Activated CD8-positive, alpha-beta memory T cell treated with anti-CD3 and anti-CD28 coated beads, Interleukin-2, amount 10 ng/mL, durations not matched to agents 7 days and 5 days (primary cell): ENCODE data around the gene SLC11A1. TPM values are rescaled to one million over a fixed set of nuclear protein-coding genes. Genes with fewer than 3 reads are reported as not detected.
A peak's percentile ranks its signal among the peaks of the same experiment; 100 is the strongest.

ENCODE experiments used
- ATAC-seq: fragments of 150-1000 bp; cut with Tn5 transposase; one replicate; pipeline ENCODE4 v1.10.0; 2021; ENCODE audit warnings: moderate library complexity
- CTCF ChIA-PET: fragments of 350-600 bp; sonication (Branson Sonifier 250); formaldehyde crosslinking; loops from one replicate; lab custom pipeline; 2021; ENCODE audit warnings: antibody characterized with exemption; lab: Charles Lee
- DNase-seq: peaks from one replicate; pipeline ENCODE4 v3.0.0-alpha.2; 2020
- H3K27ac Mint-ChIP-seq: one replicate; pipeline ENCODE4 v1.8.0; 2021; ENCODE audit warnings: mild to moderate bottlenecking, mixed read lengths
- H3K27me3 Mint-ChIP-seq: one replicate; pipeline ENCODE4 v1.8.0; 2021; ENCODE audit warnings: mixed read lengths
- H3K36me3 Mint-ChIP-seq: one replicate; pipeline ENCODE4 v1.8.0; 2021; ENCODE audit warnings: mild to moderate bottlenecking, mixed read lengths
- H3K4me1 Mint-ChIP-seq: one replicate; pipeline ENCODE4 v1.8.0; 2021; ENCODE audit warnings: mixed read lengths
- H3K4me3 Mint-ChIP-seq: one replicate; pipeline ENCODE4 v1.8.0; 2021; ENCODE audit warnings: mild to moderate bottlenecking, moderate library complexity, mixed read lengths
- H3K9me3 Mint-ChIP-seq: one replicate; pipeline ENCODE4 v1.8.0; 2022; ENCODE audit warnings: low read depth, mixed read lengths
- total RNA-seq, 2 experiments: library from RNA; stranded (reverse); gene quantifications; one replicate each; pipeline ENCODE4 v1.2.3, GENCODE V29; 2021

SLC11A1 gene
- total RNA-seq, 2 experiments from 2014 or later = 0.18 to 0.35 TPM

GRCh38 chr2:218398437-218399390 is 16.6 kb downstream of the SLC11A1 start:
- peak; percentile 87 for DNase-seq
- peak overlapping the region; percentile 94 for H3K27ac Mint-ChIP-seq
- peak; percentile 16 for ATAC-seq
- no peaks in the 10 kb centered on the region for H3K27me3 Mint-ChIP-seq
- CTCF ChIA-PET = interaction anchor here (3.6 kb wide), 1 partner anchor 113 kb away, joined by 32 read pairs; no protein-coding TSS in a partner anchor
- no peaks in the 10 kb centered on the region for H3K9me3 Mint-ChIP-seq
- peaks cover 54% of the 10 kb centered on the region for H3K4me1 Mint-ChIP-seq
- H3K36me3 Mint-ChIP-seq = peaks cover 11% of the 10 kb centered on the region
- H3K4me3 Mint-ChIP-seq = peak overlapping the region; percentile 87

GRCh38 chr2:218399391-218400166 is 17.5 kb downstream of the SLC11A1 start, which contains the start of gene CTDSP1:
CTDSP1 (plus strand) TSS chr2:218399868; CDS start chr2:218400091, 223 bp downstream.
- Mint-ChIP-seq H3K4me1 (peaks cover 54% of the 10 kb centered on the region), H3K27me3 (no peaks in the 10 kb centered on the region), H3K27ac (peak within 1 kb of the TSS; percentile 91), H3K4me3 (peak within 1 kb of the TSS; percentile 87), H3K9me3 (no peaks in the 10 kb centered on the region), H3K36me3 (peaks cover 18% of the 10 kb centered on the region)
- CTCF ChIA-PET = interaction anchor here (0.9 to 1.5 kb wide), 5 partner anchors 98 to 171 kb away, joined by 3 to 6 read pairs (median 3); no protein-coding TSS in a partner anchor
- DNase-seq (peak; percentile 97), ATAC-seq (peak; percentile 34)

DNA sequence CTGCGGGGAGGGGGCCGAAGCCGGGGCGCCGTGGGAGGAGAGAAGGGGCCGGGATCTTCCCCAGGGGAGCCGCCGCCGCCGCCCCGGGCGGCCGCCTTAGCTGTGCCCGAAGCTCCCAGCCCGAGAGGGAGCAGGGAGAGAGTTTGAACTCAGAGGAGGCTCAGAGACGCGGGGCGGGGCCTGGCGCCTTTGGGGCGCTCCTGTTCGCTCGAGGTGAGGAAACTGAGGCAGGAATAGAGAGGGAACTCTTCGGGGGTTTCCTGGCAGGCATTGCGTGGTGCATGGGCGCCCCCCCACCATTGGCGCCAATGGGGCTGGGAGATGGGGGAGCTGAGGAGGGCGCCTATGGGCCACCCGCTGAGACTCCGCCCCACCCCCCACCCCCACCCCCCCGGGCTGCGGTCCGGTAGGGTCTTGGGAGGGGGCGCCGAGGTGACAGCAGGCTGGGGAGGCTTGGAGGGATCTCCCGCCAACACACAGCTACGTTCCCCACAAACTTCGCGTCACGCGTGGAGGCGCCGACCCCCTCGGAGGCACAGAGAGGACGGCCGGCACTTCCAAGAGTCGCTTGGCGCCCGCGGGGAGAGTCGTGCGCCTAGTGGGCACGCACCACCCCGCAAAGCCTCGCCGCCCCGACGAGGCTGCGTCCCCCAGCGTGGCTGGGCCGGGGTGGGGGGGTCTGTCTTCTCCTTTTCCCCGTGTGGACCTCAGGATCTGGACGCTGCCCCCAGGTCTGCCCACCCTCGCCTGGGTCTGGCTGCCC is 18.3 kb downstream of the SLC11A1 start:
- Mint-ChIP-seq H3K9me3 (no peaks in the 10 kb centered on the region), H3K4me3 (peak overlapping the region; percentile 85), H3K36me3 (peaks cover 19% of the 10 kb centered on the region), H3K27me3 (no peaks in the 10 kb centered on the region), H3K4me1 (peaks cover 53% of the 10 kb centered on the region), H3K27ac (peak overlapping the region; percentile 87)
- CTCF ChIA-PET = interaction anchor here (0.9 to 1.5 kb wide), 5 partner anchors 99 to 170 kb away, joined by 3 to 6 read pairs (median 3); no protein-coding TSS in a partner anchor
- peak; percentile 64 for DNase-seq
- ATAC-seq = peak; percentile 1

DNA sequence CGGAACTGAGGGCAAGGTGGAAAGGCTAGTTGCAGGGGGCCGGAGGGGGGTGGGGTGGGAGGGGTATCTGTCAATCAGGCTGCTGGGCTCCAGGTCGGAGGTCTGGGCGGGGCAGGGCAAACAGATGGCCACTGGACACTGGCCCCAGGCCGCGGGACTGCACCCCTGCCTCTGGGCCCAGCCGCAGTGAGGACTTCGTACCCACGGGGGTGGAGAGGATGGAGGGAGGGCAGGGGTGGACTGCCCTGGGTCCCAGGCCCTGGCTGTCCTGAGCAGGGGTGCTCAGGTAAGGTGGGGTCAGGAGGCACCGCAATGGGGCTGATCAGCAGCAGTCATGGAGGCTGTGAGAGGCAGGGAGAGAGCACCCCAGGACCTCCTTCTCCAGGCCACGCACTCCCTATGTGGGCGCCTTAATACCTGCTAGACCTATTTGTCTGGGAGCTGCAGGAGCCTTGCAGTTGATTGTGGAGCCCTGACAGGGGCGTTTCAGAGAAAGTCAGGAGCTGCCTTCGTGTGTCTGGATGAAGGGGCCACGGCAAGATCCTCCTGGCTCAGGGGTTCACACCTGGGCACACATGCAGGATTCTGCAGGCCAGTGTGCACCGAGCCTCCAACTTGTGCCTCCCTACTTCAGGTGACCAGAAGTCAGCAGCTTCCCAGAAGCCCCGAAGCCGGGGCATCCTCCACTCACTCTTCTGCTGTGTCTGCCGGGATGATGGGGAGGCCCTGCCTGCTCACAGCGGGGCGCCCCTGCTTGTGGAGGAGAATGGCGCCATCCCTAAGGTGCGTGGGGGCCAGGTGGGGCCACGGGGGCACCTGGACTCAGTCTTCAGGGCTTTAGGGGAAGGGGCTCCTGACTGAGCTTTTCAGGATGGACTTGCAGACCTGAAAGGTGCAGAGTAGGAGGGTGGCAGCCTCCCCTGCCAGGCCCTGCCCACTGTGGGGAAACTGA is 19.1 kb downstream of the SLC11A1 start:
- Mint-ChIP-seq H3K36me3 (peaks cover 19% of the 10 kb centered on the region), H3K27ac (peak overlapping the region; percentile 64), H3K4me3 (peak overlapping the region; percentile 85), H3K9me3 (no peaks in the 10 kb centered on the region), H3K27me3 (no peaks in the 10 kb centered on the region), H3K4me1 (peaks cover 56% of the 10 kb centered on the region)
- ATAC-seq = no peak
- CTCF ChIA-PET = interaction anchor here (0.7 to 1.5 kb wide), 6 partner anchors 108 to 169 kb away, joined by 3 to 6 read pairs (median 4); no protein-coding TSS in a partner anchor
- no peak for DNase-seq

- ATAC-seq (no peak), DNase-seq (no peak)
- CTCF ChIA-PET = interaction anchor here (0.7 to 1.1 kb wide), 2 partner anchors 109 to 130 kb away, joined by 3 to 4 read pairs; no protein-coding TSS in a partner anchor
- Mint-ChIP-seq H3K9me3 (no peaks in the 10 kb centered on the region), H3K36me3 (peaks cover 19% of the 10 kb centered on the region), H3K27ac (peak overlapping the region; percentile 64), H3K27me3 (no peaks in the 10 kb centered on the region), H3K4me3 (peak overlapping the region; percentile 85), H3K4me1 (peaks cover 58% of the 10 kb centered on the region)
Observed at GRCh38 chr2:218401890-218402289, 19.8 kb downstream of the SLC11A1 start.

DNA sequence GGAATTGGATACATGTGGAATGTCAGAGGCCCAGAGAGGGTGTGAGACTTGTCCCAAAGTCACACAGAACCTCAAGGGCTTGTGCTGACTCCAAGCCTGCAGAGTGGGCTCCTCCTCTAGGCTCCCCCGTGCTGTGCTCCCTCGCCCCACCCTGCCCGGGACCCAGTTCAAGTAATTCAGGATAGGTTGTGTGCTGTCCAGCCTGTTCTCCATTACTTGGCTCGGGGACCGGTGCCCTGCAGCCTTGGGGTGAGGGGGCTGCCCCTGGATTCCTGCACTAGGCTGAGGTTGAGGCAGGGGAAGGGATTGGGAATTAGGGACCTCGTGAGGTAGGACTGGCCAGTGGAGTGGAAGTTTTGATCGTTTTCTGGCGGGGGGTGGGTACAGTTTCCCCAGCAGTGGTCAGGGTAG is 20.4 kb downstream of the SLC11A1 start:
- peak overlapping the region; percentile 32 for H3K4me3 Mint-ChIP-seq
- CTCF ChIA-PET = interaction anchor here (1.1 kb wide), 1 partner anchor 101 kb away, joined by 4 read pairs; no protein-coding TSS in a partner anchor
- peaks cover 19% of the 10 kb centered on the region for H3K36me3 Mint-ChIP-seq
- H3K4me1 Mint-ChIP-seq = peaks cover 58% of the 10 kb centered on the region
- DNase-seq = no peak
- no peaks in the 10 kb centered on the region for H3K27me3 Mint-ChIP-seq
- ATAC-seq = no peak
- no peaks in the 10 kb centered on the region for H3K9me3 Mint-ChIP-seq
- peak overlapping the region; percentile 14 for H3K27ac Mint-ChIP-seq

DNA sequence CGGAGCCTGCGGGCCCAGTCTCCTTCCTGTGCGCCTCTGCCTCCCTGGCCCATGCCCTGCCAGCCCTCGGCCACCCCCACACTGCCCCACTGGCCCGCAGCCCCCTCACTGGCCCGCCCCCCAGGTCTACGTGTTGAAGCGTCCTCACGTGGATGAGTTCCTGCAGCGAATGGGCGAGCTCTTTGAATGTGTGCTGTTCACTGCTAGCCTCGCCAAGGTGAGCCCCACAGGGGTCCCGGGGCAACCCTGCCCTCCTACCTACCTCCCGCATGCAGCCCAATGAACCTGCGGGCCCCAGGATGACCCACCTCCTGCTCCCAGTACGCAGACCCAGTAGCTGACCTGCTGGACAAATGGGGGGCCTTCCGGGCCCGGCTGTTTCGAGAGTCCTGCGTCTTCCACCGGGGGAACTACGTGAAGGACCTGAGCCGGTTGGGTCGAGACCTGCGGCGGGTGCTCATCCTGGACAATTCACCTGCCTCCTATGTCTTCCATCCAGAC is 20.9 kb downstream of the SLC11A1 start:
- no peak for ATAC-seq
- Mint-ChIP-seq H3K36me3 (peaks cover 19% of the 10 kb centered on the region), H3K27ac (no peak overlapping the region), H3K4me1 (peaks cover 58% of the 10 kb centered on the region), H3K9me3 (no peaks in the 10 kb centered on the region), H3K4me3 (no peak overlapping the region), H3K27me3 (no peaks in the 10 kb centered on the region)
- CTCF ChIA-PET = interaction anchor here (0.6 to 1.1 kb wide), 2 partner anchors 27 to 101 kb away, joined by 3 to 4 read pairs; no protein-coding TSS in a partner anchor
- DNase-seq = no peak

DNA sequence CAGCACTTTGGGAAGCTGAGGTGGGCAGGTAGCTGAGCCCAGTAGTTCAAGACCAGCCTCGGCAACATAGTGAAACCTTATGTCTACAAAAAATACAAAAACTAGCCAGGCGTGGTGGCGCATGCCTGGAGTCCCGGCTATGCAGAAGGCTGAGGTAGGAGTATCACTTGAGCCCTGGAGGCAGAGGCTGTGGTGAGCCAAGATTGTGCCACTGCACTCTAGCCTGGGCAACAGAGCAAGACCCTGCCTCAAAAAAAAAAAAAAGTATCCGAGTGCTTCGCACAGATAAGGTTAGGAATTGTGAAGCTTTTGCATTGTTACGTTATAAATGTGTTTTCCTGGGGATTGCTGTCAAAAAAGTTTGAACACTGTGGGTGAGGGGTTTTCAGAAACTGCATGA is 21.7 kb downstream of the SLC11A1 start:
- H3K9me3 Mint-ChIP-seq = no peaks in the 10 kb centered on the region
- DNase-seq = no peak
- no peak overlapping the region for H3K4me3 Mint-ChIP-seq
- peaks cover 19% of the 10 kb centered on the region for H3K36me3 Mint-ChIP-seq
- no peaks in the 10 kb centered on the region for H3K27me3 Mint-ChIP-seq
- H3K27ac Mint-ChIP-seq = peak overlapping the region; percentile 41
- ATAC-seq = no peak
- peaks cover 60% of the 10 kb centered on the region for H3K4me1 Mint-ChIP-seq
- CTCF ChIA-PET = interaction anchor here (0.9 to 1.7 kb wide), 2 partner anchors 113 to 132 kb away, joined by 3 to 5 read pairs; no protein-coding TSS in a partner anchor

DNA sequence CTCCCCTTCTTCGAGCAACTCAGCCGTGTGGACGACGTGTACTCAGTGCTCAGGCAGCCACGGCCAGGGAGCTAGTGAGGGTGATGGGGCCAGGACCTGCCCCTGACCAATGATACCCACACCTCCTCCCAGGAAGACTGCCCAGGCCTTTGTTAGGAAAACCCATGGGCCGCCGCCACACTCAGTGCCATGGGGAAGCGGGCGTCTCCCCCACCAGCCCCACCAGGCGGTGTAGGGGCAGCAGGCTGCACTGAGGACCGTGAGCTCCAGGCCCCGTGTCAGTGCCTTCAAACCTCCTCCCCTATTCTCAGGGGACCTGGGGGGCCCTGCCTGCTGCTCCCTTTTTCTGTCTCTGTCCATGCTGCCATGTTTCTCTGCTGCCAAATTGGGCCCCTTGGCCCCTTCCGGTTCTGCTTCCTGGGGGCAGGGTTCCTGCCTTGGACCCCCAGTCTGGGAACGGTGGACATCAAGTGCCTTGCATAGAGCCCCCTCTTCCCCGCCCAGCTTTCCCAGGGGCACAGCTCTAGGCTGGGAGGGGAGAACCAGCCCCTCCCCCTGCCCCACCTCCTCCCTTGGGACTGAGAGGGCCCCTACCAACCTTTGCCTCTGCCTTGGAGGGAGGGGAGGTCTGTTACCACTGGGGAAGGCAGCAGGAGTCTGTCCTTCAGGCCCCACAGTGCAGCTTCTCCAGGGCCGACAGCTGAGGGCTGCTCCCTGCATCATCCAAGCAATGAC is 22.4 kb downstream of the SLC11A1 start:
- ATAC-seq (no peak), DNase-seq (no peak)
- no peak overlapping the region for H3K4me3 Mint-ChIP-seq
- CTCF ChIA-PET = interaction anchor here (0.9 to 4.5 kb wide), 6 partner anchors 9 to 443 kb away, joined by 3 to 35 read pairs (median 5); partner anchors contain the start of gene USP37
- H3K9me3 Mint-ChIP-seq = no peaks in the 10 kb centered on the region
- no peaks in the 10 kb centered on the region for H3K27me3 Mint-ChIP-seq
- peaks cover 19% of the 10 kb centered on the region for H3K36me3 Mint-ChIP-seq
- peaks cover 60% of the 10 kb centered on the region for H3K4me1 Mint-ChIP-seq
- H3K27ac Mint-ChIP-seq = peak overlapping the region; percentile 88

- CTCF ChIA-PET = interaction anchor here (1.1 to 4.5 kb wide), 6 partner anchors 10 to 443 kb away, joined by 4 to 35 read pairs (median 5); partner anchors contain the start of gene USP37
- peaks cover 17% of the 10 kb centered on the region for H3K36me3 Mint-ChIP-seq
- H3K4me3 Mint-ChIP-seq = peak overlapping the region; percentile 65
- no peak for DNase-seq
- H3K27me3 Mint-ChIP-seq = no peaks in the 10 kb centered on the region
- peak overlapping the region; percentile 88 for H3K27ac Mint-ChIP-seq
- H3K9me3 Mint-ChIP-seq = no peaks in the 10 kb centered on the region
- no peak for ATAC-seq
- H3K4me1 Mint-ChIP-seq = peaks cover 60% of the 10 kb centered on the region
Observed at GRCh38 chr2:218405086-218405745, 23.1 kb downstream of the SLC11A1 start.
